ENCODE results near the gene NCF2.

DNA sequence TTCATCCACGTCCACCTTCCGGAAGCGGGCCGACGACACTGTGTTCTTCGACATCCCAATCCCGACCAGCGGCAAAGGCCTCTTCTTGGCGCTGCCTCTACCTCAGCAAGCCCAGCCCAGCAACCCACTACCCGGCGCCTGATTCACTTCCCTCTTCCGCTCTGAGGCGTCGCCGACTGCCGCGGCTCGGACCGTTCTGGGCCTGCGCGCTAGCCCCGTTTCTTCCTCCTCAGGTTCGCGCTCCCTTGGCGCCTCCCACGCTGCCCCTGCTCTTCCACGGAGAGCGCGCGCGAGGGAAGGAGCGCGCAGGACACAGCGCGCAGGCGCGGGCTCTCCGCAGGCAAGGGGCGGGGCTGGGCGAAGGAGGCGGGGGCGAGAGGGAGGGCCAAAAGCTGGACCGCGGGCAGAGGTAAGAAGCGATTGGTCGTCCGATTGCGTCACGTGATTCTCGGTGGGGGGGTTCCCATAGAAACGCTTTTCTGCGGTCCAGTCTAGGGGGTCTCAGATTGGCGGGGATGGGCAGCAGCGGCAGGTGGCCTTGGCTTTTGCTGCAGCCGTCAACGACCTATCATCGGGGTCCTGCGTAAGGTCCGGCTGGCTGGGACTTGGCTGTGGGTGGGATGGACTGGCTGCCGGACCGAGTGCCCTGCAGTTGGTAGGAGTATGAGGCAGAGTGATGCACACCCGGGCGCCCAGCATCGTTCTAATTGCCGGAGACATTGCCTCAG lies 45.5 kb upstream of the NCF2 start, which contains the start of gene ARPC5:
- TF ChIP-seq CTCF (IDR thresholded peaks at IDR 0.05; ENCODE audit: extremely low read depth in 1 of 2, insufficient read depth in 1 of 2, low read depth in 1 of 2, low read length in 2 of 2) (no peak), POLR2A (IDR thresholded peaks at IDR 0.05; ENCODE audit: low read depth, low read length) (peak; percentile 95)

Data from endothelial cell of umbilical vein (primary cell).